Ascending aorta (tissue), 2 donors: ENCODE data around the gene NOX5. TPM values are rescaled to one million over a fixed set of nuclear protein-coding genes. Genes with fewer than 3 reads are reported as not detected.

ENCODE experiments used
- DNase-seq, 2 donors: peaks; one replicate each; pipeline ENCODE4 v3.0.0-alpha.2; 2019; ENCODE audit warnings: low spot score in 2 of 2
- H3K27ac ChIP-seq, 2 donors: fragments of 200-600 bp; sonication (generic); one replicate each; pipeline ENCODE4 v1.5.1; 2016 to 2017; ENCODE audit warnings: mild to moderate bottlenecking in 1 of 2
- H3K27me3 ChIP-seq: fragments of 200-600 bp; sonication (generic); one replicate; pipeline ENCODE4 v1.5.1; 2017
- H3K36me3 ChIP-seq, 2 donors: fragments of 200-600 bp; sonication (generic); one replicate each; pipeline ENCODE4 v1.5.1; 2016
- H3K4me1 ChIP-seq, 2 donors: fragments of 200-600 bp; sonication (generic); one replicate each; pipeline ENCODE4 v1.5.1; 2016 to 2017; ENCODE audit warnings: mild to moderate bottlenecking in 1 of 2
- H3K4me3 ChIP-seq, 2 donors: fragments of 200-600 bp; sonication (generic); one replicate each; pipeline ENCODE4 v1.5.1; 2016 to 2017; ENCODE audit warnings: mild to moderate bottlenecking in 1 of 2
- H3K9me3 ChIP-seq, 2 donors: fragments of 200-600 bp; sonication (generic); one replicate each; pipeline ENCODE4 v1.5.1; 2016
- CTCF ChIP-seq, 3 experiments: fragments of 200-600 bp in 2 of 3; fragments of 450-650 bp in 1 of 3; sonication (generic) in 2 of 3; IDR thresholded peaks; one replicate each; pipeline ENCODE4 v1.5.1; 2016 to 2019; ENCODE audit warnings: antibody characterized with exemption in 3 of 3, mild to moderate bottlenecking in 1 of 3, moderate library complexity in 1 of 3
- intact Hi-C: fragments of 100-400 bp; cut with DNase I; formaldehyde crosslinking; loops from one replicate; pipeline ENCODE4 v1.15.1; 2023
- total RNA-seq: library from RNA; depleted of rRNA; stranded (reverse); fragments of >200 nt; gene quantifications from one replicate; pipeline ENCODE4 v1.1.0, GENCODE V29; 2016

NOX5 gene
- total RNA-seq, 1 donor from 2014 or later, result 0.53 TPM

GRCh38 chr15:69060041-69060481 lies 45.6 kb downstream of the NOX5 start:
- Histone ChIP-seq H3K4me3 (no peak overlapping the region), H3K27ac (no peak overlapping the region), H3K4me1 (peaks cover 0 to 7% of the 10 kb centered on the region in 2 donors), H3K9me3 (no peaks in the 10 kb centered on the region), H3K27me3 (no peaks in the 10 kb centered on the region), H3K36me3 (no peaks in the 10 kb centered on the region)
- DNase-seq, result no peak
- intact Hi-C loops, result no loop called here
- no peak for TF ChIP-seq CTCF (IDR thresholded peaks at IDR 0.05)

- no peak for DNase-seq
- Histone ChIP-seq H3K36me3 (no peaks in the 10 kb centered on the region), H3K4me3 (no peak overlapping the region), H3K27me3 (no peaks in the 10 kb centered on the region), H3K9me3 (no peaks in the 10 kb centered on the region), H3K27ac (no peak overlapping the region), H3K4me1 (peaks cover 0 to 7% of the 10 kb centered on the region in 2 donors)
- TF ChIP-seq CTCF (IDR thresholded peaks at IDR 0.05), result no peak
- intact Hi-C loops, result no loop called here
These were observed 46.2 kb downstream of the NOX5 start for GRCh38 chr15:69060744-69061143.

DNA sequence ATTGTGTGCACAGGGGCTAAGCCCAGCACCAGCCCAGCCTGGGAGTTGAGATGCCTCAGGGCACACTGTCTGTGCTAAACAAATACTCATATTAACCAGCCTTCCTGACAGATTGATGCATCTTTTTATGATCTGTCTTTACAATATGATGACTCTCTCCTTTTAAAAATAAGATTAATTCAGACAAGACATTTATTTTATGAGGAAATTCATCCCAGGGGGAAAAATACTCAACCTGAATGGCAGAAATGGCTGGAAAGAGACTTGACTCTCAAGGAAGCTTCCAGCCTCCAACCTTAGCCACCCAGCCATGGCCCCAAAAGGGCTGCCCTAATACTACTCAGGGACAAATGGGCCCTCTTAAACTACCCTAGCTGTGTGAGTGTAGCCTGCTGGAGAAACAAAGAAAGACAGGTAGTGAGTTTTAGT lies 46.9 kb downstream of the NOX5 start:
- no peaks in the 10 kb centered on the region for H3K27me3 ChIP-seq
- TF ChIP-seq CTCF (IDR thresholded peaks at IDR 0.05), result no peak
- intact Hi-C loops, result no loop called here
- no peaks in the 10 kb centered on the region for H3K9me3 ChIP-seq
- H3K27ac ChIP-seq, result no peak overlapping the region
- DNase-seq, result peak in 1 of 2 donors; percentile 18
- H3K4me1 ChIP-seq, result peaks cover 0 to 7% of the 10 kb centered on the region in 2 donors
- no peaks in the 10 kb centered on the region for H3K36me3 ChIP-seq
- no peak overlapping the region for H3K4me3 ChIP-seq

DNA sequence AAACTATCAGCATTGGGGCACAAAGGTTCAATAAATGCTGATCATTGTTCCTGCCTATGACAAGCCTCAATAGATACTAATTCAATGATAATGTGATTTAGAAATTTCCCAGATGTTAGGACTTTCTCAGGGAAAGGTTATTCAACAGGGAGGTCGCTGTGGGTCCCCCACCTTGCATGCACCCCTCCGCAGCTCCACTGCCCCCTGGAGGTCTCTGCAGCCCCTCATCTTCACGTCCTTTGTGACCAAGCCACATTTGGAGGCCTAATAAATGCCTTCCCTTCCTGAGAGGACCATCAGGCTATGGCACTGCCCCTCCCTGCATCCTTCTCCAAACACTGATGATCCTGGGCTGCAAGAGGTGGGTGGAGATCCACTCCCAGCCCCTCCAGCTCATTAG lies 50.2 kb downstream of the NOX5 start:
- H3K36me3 ChIP-seq, result no peaks in the 10 kb centered on the region
- H3K27ac ChIP-seq, result no peak overlapping the region
- no peak overlapping the region for H3K4me3 ChIP-seq
- H3K27me3 ChIP-seq, result no peaks in the 10 kb centered on the region
- TF ChIP-seq CTCF (IDR thresholded peaks at IDR 0.05), result no peak
- H3K9me3 ChIP-seq, result no peaks in the 10 kb centered on the region
- peak in 1 of 2 donors; percentile 35 for DNase-seq
- intact Hi-C loops, result no loop called here
- H3K4me1 ChIP-seq, result no peaks in the 10 kb centered on the region

DNA sequence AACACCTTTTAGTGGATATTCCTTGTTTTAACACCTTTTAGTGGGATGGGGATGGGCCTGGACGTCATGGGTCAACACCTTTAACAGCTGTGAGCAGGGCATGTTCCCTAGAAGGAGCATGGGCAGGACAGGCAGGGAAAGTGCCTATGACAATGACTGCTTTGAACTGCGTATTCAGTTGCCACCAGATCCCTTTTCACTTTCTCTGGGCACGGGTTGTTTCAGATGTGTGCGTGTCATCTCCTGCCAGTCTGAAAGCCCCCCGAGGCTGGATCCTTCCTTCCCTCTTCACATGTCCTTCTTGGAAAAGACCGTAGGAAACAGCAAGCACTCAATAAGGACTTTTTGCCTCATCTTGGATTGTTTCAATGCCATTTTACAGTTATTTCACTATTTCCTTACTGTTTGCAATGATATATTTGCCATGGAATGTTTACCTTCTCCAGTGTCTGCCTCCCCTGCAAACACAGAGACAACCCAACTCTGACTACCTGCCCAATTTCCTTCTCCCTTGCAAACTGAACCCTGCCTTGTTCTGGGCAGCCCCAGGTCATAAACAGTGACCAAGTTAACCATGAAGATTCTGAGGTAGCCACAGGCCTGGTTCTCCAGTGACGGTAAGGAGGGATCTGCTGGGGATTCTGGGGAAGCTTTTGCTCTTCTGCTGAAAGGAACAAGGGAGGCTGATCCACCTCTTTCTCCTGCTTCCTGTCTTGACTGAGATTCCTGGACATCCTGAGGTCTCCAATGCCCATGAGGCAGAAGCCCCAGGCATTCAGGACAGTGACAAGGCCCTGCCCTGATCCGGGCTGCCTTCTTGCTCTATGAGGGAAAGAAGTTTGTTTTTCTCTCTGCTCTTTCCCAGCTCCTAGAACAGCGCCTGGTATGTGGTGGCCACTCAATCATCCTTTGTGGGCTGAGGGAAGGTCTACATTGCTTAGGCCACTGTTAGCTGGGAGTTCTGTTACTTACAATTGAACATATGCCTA lies 51.8 kb downstream of the NOX5 start:
- Histone ChIP-seq H3K27ac (no peak overlapping the region), H3K4me1 (no peaks in the 10 kb centered on the region), H3K4me3 (no peak overlapping the region), H3K9me3 (no peaks in the 10 kb centered on the region), H3K27me3 (no peaks in the 10 kb centered on the region), H3K36me3 (no peaks in the 10 kb centered on the region)
- DNase-seq, result peak in 1 of 2 donors; percentile 48
- TF ChIP-seq CTCF (IDR thresholded peaks at IDR 0.05), result no peak
- intact Hi-C loops, result no loop called here
